GM12874 (cell line): Measurements from ENCODE around the gene VPS13D.

Experiments used
- TF ChIP-seq, protein P1 (sequence below): IDR thresholded peaks from 2 replicates; pipeline ENCODE4 v1.5.1; 2011; ENCODE audit warnings: low read depth, mild to moderate bottlenecking, control low read depth, low read length, moderate library complexity; ENCODE audit not compliant: insufficient read depth

The VPS13D gene

GRCh38 chr1:12552111-12552888, 322.5 kb downstream of the VPS13D start:
- TF ChIP-seq, protein P1, sequence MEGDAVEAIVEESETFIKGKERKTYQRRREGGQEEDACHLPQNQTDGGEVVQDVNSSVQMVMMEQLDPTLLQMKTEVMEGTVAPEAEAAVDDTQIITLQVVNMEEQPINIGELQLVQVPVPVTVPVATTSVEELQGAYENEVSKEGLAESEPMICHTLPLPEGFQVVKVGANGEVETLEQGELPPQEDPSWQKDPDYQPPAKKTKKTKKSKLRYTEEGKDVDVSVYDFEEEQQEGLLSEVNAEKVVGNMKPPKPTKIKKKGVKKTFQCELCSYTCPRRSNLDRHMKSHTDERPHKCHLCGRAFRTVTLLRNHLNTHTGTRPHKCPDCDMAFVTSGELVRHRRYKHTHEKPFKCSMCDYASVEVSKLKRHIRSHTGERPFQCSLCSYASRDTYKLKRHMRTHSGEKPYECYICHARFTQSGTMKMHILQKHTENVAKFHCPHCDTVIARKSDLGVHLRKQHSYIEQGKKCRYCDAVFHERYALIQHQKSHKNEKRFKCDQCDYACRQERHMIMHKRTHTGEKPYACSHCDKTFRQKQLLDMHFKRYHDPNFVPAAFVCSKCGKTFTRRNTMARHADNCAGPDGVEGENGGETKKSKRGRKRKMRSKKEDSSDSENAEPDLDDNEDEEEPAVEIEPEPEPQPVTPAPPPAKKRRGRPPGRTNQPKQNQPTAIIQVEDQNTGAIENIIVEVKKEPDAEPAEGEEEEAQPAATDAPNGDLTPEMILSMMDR = no peak

- TF ChIP-seq, protein P1 = no peak
These were observed 323.4 kb downstream of the VPS13D start for GRCh38 chr1:12552951-12553921.

DNA sequence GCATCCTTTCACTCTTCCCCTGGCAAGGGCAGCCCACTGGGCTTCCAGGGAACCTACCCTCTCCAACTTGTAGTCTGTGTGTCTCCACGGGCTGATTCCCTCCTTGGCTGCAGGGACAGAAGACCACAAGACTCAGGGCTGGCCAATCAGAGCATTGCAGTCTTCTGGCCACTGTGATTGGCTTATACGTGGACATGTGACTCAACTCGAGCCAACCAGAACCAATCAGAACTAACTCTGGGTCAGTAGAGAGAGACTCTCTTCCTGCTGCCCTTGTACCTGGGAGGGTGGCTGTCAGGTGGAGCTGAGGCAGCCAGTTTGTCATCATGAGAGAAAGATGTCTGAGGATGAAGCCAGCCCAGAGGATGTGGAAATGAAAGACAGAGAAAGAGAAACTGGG, 324.1 kb downstream of the VPS13D start:
- TF ChIP-seq, protein P1 = no peak

DNA sequence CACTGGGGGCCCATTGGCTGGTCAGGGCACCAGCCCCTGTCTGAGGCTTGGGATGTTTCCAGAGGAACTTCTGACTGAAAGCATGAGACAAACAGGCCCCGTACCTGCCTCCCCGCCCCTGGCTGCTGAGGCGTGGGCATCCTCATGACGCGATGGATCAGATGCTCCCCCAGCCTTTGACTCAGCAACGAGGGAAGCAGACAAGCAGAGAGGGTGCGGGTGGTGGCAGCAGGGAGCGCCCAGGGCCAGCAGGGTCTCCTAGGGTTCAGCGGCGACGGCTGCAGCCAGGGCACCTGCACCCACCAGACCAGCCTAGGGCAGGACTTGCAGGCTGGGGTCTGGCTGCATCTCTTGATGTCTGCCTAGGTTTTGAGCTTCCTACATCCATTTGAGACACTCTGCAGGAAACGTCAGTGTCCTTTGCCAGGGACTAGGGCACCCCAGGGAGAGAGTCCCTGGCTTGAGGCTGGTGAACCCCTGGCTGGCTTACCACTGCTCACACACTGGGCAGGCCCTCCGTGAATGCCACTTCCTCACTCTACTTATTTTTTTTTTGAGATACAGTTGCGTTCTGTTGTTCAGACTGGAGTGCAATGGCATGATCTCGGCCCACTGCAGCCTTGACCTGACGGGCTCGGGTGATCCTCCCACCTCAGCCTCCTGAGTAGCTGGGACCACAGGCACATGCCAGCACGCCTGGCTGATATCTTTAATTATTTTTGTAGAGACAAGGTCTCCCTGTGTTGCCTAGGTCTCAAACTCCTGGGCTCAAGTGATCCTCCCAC, 324.9 kb downstream of the VPS13D start:
- TF ChIP-seq, protein P1 = no peak

GRCh38 chr1:12555411-12556367, 325.9 kb downstream of the VPS13D start:
- TF ChIP-seq, protein P1 = no peak

DNA sequence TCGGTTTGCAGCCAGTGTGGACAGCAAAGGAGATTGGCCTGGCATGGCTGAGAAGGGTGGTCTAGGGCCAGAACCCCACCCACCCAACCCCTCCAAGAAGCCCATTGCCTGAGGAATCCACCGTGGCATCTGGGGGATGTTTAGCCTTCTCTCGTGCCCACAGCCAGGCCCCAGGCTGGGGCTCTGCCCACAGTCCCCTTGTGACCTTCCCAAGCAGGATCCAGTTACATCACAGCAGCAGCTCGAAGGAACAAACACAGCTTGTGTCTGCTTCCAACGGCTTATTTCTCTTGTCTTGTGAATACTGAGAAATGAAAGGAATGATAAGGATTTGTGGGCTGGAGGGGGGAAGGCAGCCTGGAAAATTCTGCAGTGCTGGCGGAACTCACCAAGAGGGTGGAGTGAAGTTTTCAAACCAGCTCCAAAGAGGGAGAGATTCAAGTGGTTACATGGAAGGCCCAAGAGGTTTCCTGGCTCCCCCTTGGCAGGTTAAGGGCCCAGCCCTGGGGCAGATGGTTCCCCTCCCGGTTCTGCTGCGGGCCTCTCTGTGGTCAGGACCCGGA, 326.6 kb downstream of the VPS13D start:
- TF ChIP-seq, protein P1 = no peak
